A549 treated with CpdA at 1 μM for 4 hours (cell line): ENCODE measurements around the gene OR4M1. TPM values are rescaled to one million over a fixed set of nuclear protein-coding genes. Genes with fewer than 3 reads are reported as not detected.

Source experiments
- total RNA-seq: library from RNA; stranded (reverse); fragments of 200-300 nt; extraction: Qiagen RNA extraction; gene quantifications from 5 replicates; pipeline ENCODE4 v1.2.3, GENCODE V29; 2022; ENCODE audit warnings: low read depth

The OR4M1 gene, protein sequence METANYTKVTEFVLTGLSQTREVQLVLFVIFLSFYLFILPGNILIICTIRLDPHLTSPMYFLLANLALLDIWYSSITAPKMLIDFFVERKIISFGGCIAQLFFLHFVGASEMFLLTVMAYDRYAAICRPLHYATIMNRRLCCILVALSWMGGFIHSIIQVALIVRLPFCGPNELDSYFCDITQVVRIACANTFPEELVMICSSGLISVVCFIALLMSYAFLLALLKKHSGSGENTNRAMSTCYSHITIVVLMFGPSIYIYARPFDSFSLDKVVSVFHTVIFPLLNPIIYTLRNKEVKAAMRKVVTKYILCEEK
- total RNA-seq: not detected in 5 replicates

DNA sequence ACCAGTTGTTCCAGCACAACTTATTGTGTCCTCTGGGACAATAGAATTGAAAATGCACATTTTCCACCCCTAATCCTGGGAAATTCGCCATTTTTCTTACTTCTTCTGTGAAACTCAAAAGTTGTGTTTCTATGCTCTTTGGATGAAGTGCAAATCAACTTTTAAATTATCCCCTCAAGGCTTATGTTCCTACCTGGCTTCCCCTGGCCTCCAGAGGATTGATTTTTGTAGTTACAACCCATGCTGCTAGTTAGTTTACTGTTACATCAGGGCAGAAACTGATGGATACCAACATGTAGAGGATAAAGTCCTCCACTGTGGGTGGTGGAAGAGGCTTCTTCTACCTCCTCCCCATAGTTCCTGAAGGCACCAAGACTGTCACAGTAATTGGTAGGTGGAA lies at the start of gene OR4M1:
TSS of gene OR4M1 (plus strand) at position 301 of the 400 bp plus-strand sequence. CDS start 6,819 bp downstream, outside the sequence.

DNA sequence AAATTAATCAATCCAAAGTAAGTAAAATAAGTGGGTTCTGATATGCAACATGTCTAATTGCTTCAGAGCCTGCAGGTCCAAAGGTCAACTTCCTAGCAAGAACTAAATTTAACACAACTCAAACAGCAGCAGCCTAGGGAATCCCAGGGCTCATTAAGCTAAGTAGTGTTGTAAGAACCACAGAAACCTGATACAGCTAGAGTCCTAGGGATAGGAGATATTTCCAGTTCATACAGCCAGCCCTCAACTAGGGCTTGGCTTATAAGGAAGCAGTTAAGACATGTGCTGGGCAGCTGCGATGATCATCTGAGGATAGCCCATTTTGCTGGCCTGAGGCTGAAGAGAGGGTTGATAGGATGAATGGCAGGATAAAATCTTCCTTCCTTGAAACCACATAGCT lies 30.0 kb upstream of the OR4M1 start, which contains the start of gene OR4Q3:
TSS of gene OR4Q3 (plus strand) at position 316 of the 400 bp plus-strand sequence.

DNA sequence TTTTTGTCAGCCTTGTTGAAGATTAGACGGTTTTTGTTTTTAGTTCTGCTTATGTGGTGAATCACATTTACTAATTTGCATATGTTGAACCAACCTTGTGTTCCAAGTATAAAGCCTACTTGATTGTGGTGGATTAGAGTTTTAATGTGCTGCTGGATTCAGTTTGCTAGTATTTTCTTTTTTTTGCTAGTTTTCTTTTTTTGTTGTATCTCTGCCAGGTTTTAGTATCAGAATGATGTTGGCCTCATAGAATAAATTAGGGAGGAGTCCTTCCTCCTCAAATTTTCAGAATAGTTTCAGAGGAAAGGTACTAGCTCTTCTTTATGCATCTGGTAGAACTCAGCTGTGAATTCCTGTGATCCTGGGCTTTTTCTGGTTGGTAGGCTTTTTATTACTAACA lies 30.2 kb downstream of the OR4M1 start, which contains the start of gene OR4N2:
TSS of gene OR4N2 (plus strand) at position 301 of the 400 bp plus-strand sequence. CDS start 23,679 bp downstream, outside the sequence.

Other genes with a start within 250 kb of the OR4M1 start
- gene OR11H2, start 59.6 kb upstream of the OR4M1 start, total RNA-seq: not detected in 5 replicates
- not detected in 5 replicates for gene OR4Q3, start 29.9 kb upstream of the OR4M1 start, total RNA-seq
- not detected in 5 replicates for gene OR4N2, start 30.3 kb downstream of the OR4M1 start, total RNA-seq
- gene OR4K2, start 101.6 kb downstream of the OR4M1 start, total RNA-seq: not detected in 5 replicates
- gene OR4K5, start 147.1 kb downstream of the OR4M1 start, total RNA-seq: not detected in 5 replicates
- gene OR4K1, start 157.4 kb downstream of the OR4M1 start, total RNA-seq: not detected in 5 replicates
- gene OR4K15, start 202.1 kb downstream of the OR4M1 start, total RNA-seq: not detected in 5 replicates
- gene OR4Q2, start 228.7 kb downstream of the OR4M1 start, total RNA-seq: not detected in 5 replicates
- gene OR4K14, start 245.8 kb downstream of the OR4M1 start, total RNA-seq: not detected in 5 replicates